Endothelial cell of umbilical vein (primary cell): Measurements from ENCODE around the gene COL23A1. TPM values are rescaled to one million over a fixed set of nuclear protein-coding genes. Genes with fewer than 3 reads are reported as not detected.
"Not testable (repeated sequence)": the region's sequence is repeated elsewhere in the genome, so short reads cannot be mapped to it uniquely, and the experiment has no call there.

Source experiments
- BruUV-seq: library from RNA; stranded (reverse); fragments of 400-500 nt; replicated peaks from 2 replicates; lab custom pipeline; 2021; lab: Mats Ljungman, UMichigan
- CTCF ChIA-PET: fragments of 300-600, 350-600 bp; sonication (Branson Sonifier 250); formaldehyde crosslinking; loops from one replicate; lab custom pipeline; 2021; ENCODE audit warnings: antibody characterized with exemption, inconsistent platforms; lab: Charles Lee
- POLR2A ChIA-PET: fragments of 300-600, 350-600 bp; sonication (Branson Sonifier 250); formaldehyde crosslinking; loops from one replicate; lab custom pipeline; 2021; ENCODE audit warnings: antibody characterized with exemption, inconsistent platforms; lab: Charles Lee
- DNase-seq: peaks from one replicate; pipeline ENCODE4 v3.0.0-alpha.2; 2011; ENCODE audit warnings: low read depth, low spot score
- FAIRE-seq: peaks from 2 replicates; lab custom pipeline; 2011; peaks lifted over from hg19 to GRCh38; lab: Jason Lieb, UNC
- H2AFZ ChIP-seq: 2 replicates; pipeline ENCODE4 v1.6.0; 2012; ENCODE audit warnings: low read depth, low read length, control low read depth, inconsistent platforms
- H3K27ac ChIP-seq: 2 replicates; pipeline ENCODE4 v1.5.1; 2011; ENCODE audit warnings: low read depth, mild to moderate bottlenecking, control low read depth, low read length, moderate library complexity; ENCODE audit not compliant: insufficient read depth
- H3K27me3 ChIP-seq, 2 experiments: 2 replicates each; pipeline versions ENCODE4 v1.6.0 to v1.6.1; 2011; ENCODE audit warnings: low read length in 2 of 2, mixed read lengths in 1 of 2; ENCODE audit not compliant: control insufficient read depth in 2 of 2, insufficient read depth in 2 of 2
- H3K36me3 ChIP-seq, 2 experiments: 2 replicates in 1 of 2; 3 replicates in 1 of 2; pipeline ENCODE4 v1.5.1; 2011; ENCODE audit warnings: low read length in 2 of 2, mild to moderate bottlenecking in 1 of 2, moderate library complexity in 1 of 2; ENCODE audit not compliant: control insufficient read depth in 2 of 2, insufficient read depth in 2 of 2; ENCODE audit errors: extremely low read depth in 1 of 2
- H3K4me1 ChIP-seq: 3 replicates; pipeline ENCODE4 v1.5.1; 2011; ENCODE audit warnings: mild to moderate bottlenecking, low read length; ENCODE audit not compliant: control insufficient read depth, insufficient read depth; ENCODE audit errors: extremely low read depth
- H3K4me2 ChIP-seq: 2 replicates; pipeline ENCODE4 v1.6.1; 2011; ENCODE audit warnings: low read length, control low read depth, mixed read lengths; ENCODE audit not compliant: insufficient read depth
- H3K4me3 ChIP-seq, 3 experiments: fragments of 200-600 bp in 1 of 3; sonication (generic), shearing (Covaris generic) in 1 of 3; replicated peaks in 1 of 3; 2 replicates each; pipeline ENCODE4 v1.5.1; 2011 to 2016; ENCODE audit warnings: control low read depth in 3 of 3, low read length in 3 of 3, mild to moderate bottlenecking in 2 of 3, inconsistent platforms in 1 of 3, low read depth in 1 of 3, moderate library complexity in 1 of 3; ENCODE audit not compliant: insufficient read depth in 1 of 3
- H3K79me2 ChIP-seq: 2 replicates; pipeline ENCODE4 v1.6.0; 2012; ENCODE audit warnings: low read length, inconsistent platforms; ENCODE audit not compliant: control insufficient read depth, insufficient read depth
- H3K9ac ChIP-seq: replicated peaks from 2 replicates; pipeline ENCODE3; 2011; ENCODE audit warnings: low read length, control low read depth; ENCODE audit not compliant: insufficient read depth; ENCODE audit errors: extremely low read depth
- H3K9me1 ChIP-seq: replicated peaks from 3 replicates; pipeline ENCODE4 v1.6.0; 2011; ENCODE audit warnings: mild to moderate bottlenecking, low read length; ENCODE audit not compliant: control insufficient read depth, insufficient read depth; ENCODE audit errors: extremely low read depth
- H3K9me3 ChIP-seq: replicated peaks from 2 replicates; pipeline ENCODE4 v1.5.1; 2012; ENCODE audit warnings: low read length, inconsistent platforms; ENCODE audit not compliant: control insufficient read depth, insufficient read depth
- H4K20me1 ChIP-seq: replicated peaks from 2 replicates; pipeline ENCODE3; 2011; ENCODE audit warnings: mild to moderate bottlenecking, low read length; ENCODE audit not compliant: control insufficient read depth, insufficient read depth; ENCODE audit errors: extremely low read depth
- EZH2 ChIP-seq: IDR thresholded peaks from 2 replicates; pipeline ENCODE4 v1.6.1; 2012; ENCODE audit warnings: borderline replicate concordance, low read depth, mild to moderate bottlenecking, moderate library complexity, low read length, inconsistent platforms; ENCODE audit not compliant: severe bottlenecking
- FOS ChIP-seq: IDR thresholded peaks from 2 replicates; pipeline ENCODE4 v1.6.1; 2011; ENCODE audit warnings: mild to moderate bottlenecking, low read length, moderate library complexity, borderline replicate concordance; ENCODE audit not compliant: insufficient read depth
- JUN ChIP-seq: IDR thresholded peaks from 2 replicates; pipeline ENCODE4 v1.6.1; 2011; ENCODE audit warnings: borderline replicate concordance, low read depth; ENCODE audit not compliant: insufficient read length, insufficient read depth
- MAX ChIP-seq: IDR thresholded peaks from 2 replicates; pipeline ENCODE4 v1.6.1; 2011; ENCODE audit not compliant: insufficient read depth, insufficient read length
- MYC ChIP-seq: IDR thresholded peaks from one replicate; pipeline ENCODE4 v1.6.1; 2011; ENCODE audit warnings: mild to moderate bottlenecking, low read depth, low read length
- POLR2AphosphoS5 ChIP-seq: IDR thresholded peaks from 2 replicates; pipeline ENCODE4 v1.6.1; 2012; ENCODE audit warnings: low read depth, mild to moderate bottlenecking, control low read depth, low read length, moderate library complexity; ENCODE audit not compliant: insufficient read depth
- dilution Hi-C: fragments of 300-500 bp; cut with MboI; formaldehyde crosslinking; loops from one replicate; pipeline ENCODE4 v1.15.0; 2019; ENCODE audit warnings: low sequenced_read_pairs; ENCODE audit not compliant: extremely low pct_ligation_motif_present
- intact Hi-C: fragments of 100-400 bp; cut with micrococcal nuclease; formaldehyde crosslinking; loops from one replicate; pipeline ENCODE4 v1.10.0; 2022
- polyA plus RNA-seq, 4 experiments: library from polyadenylated mRNA; depleted of rRNA in 3 of 4; stranded (reverse) in 3 of 4; unstranded in 1 of 4; fragments of >200 nt; gene quantifications; 2 replicates each; pipeline versions ENCODE4 v1.2.1 to v1.2.3, GENCODE V29; 2011 to 2012; ENCODE audit warnings: missing spikeins in 1 of 4
- total RNA-seq: library from RNA; stranded (reverse); gene quantifications from 2 replicates; pipeline ENCODE4 v1.2.3, GENCODE V29; 2021
- TF ChIP-seq, protein P1 (sequence below), 2 donors: IDR thresholded peaks; 1 replicate in 1 of 2; 2 replicates in 1 of 2; pipeline ENCODE4 v1.5.1; 2011; ENCODE audit warnings: low read length in 2 of 2, mild to moderate bottlenecking in 2 of 2, moderate library complexity in 2 of 2, control low read depth in 1 of 2, inconsistent platforms in 1 of 2, low read depth in 1 of 2; ENCODE audit not compliant: insufficient read depth in 1 of 2; ENCODE audit errors: extremely low read depth in 1 of 2

COL23A1 gene
- total and polyA plus RNA-seq, 2 donors (not counting 3 experiments of a cell fraction or from before 2014, with no cell fraction given), result not detected

DNA sequence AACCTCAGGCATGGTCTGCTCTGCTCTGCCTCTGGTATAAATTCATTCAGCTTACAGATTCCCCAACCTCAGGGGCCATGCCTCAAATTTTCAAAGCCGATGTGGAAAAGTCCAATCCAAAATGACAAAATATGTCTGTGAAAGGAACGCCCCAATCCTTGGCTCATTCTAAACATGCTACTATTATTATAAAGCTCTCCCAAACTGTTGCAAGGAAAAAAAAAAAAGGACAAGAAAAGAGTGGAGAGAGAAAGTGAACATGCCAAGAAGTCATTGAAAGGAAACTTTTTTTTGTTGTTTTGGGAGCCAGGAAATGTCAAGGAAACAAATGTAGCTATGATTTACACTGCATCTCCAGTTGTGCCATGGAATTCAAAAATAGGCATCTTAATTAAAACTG, 3.8 kb downstream of the COL23A1 start:
- Histone ChIP-seq H3K9me1 (no peaks in the 10 kb centered on the region), H3K79me2 (no peaks in the 10 kb centered on the region), H3K4me2 (no peak overlapping the region), H3K4me1 (peaks cover 6% of the 10 kb centered on the region), H3K27me3 (peaks cover 35 to 52% of the 10 kb centered on the region in 2 experiments), H2AFZ (no peak overlapping the region), H3K27ac (no peak overlapping the region), H3K36me3 (no peaks in the 10 kb centered on the region), H3K9me3 (no peaks in the 10 kb centered on the region), H3K4me3 (no peak overlapping the region), H3K9ac (no peak overlapping the region), H4K20me1 (no peaks in the 10 kb centered on the region)
- POLR2A ChIA-PET, result no interaction called here
- dilution Hi-C loops (no loop called here), intact Hi-C loops (no loop called here)
- CTCF ChIA-PET, result interaction anchor here (0.6 to 1.8 kb wide), 3 partner anchors 10 to 351 kb away, joined by 3 to 8 read pairs (median 4); no protein-coding TSS in a partner anchor
- TF ChIP-seq POLR2AphosphoS5 (no peak), FOS (no peak), MYC (no peak), EZH2 (no peak), JUN (no peak), MAX (no peak)
- TF ChIP-seq, protein P1, sequence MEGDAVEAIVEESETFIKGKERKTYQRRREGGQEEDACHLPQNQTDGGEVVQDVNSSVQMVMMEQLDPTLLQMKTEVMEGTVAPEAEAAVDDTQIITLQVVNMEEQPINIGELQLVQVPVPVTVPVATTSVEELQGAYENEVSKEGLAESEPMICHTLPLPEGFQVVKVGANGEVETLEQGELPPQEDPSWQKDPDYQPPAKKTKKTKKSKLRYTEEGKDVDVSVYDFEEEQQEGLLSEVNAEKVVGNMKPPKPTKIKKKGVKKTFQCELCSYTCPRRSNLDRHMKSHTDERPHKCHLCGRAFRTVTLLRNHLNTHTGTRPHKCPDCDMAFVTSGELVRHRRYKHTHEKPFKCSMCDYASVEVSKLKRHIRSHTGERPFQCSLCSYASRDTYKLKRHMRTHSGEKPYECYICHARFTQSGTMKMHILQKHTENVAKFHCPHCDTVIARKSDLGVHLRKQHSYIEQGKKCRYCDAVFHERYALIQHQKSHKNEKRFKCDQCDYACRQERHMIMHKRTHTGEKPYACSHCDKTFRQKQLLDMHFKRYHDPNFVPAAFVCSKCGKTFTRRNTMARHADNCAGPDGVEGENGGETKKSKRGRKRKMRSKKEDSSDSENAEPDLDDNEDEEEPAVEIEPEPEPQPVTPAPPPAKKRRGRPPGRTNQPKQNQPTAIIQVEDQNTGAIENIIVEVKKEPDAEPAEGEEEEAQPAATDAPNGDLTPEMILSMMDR (IDR thresholded peaks at IDR 0.05; ENCODE audit: extremely low read depth in 1 of 2, insufficient read depth in 1 of 2, low read depth in 1 of 2, low read length in 2 of 2), result no peak
- no TSS peak for BruUV-seq
- FAIRE-seq, result no peak
- DNase-seq, result no peak

DNA sequence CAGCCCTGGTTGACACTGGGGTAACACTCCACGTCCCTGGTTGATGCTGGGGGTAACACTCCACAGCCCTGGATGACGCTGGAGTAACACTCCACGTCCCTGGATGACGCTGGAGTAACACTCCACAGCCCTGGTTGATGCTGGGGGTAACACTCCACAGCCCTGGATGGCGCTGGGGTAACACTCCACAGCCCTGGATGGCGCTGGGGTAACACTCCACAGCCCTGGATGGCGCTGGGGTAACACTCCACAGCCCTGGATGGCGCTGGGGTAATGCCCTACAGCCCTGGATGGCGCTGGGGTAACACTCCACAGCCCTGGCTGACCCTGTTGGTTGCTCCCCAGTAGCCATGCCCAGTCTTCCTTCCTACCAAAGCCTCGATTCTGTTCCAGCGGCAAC, 4.8 kb downstream of the COL23A1 start:
- intact Hi-C loops, H3K9me3 ChIP-seq, CTCF ChIA-PET, H3K79me2 ChIP-seq, H3K9me1 ChIP-seq, dilution Hi-C loops, H4K20me1 ChIP-seq, H3K9ac ChIP-seq, H2AFZ ChIP-seq, H3K4me1 ChIP-seq, FAIRE-seq, BruUV-seq, H3K4me3 ChIP-seq, H3K36me3 ChIP-seq, H3K4me2 ChIP-seq, POLR2A ChIA-PET, H3K27ac ChIP-seq: not testable (repeated sequence)
- H3K27me3 ChIP-seq, result peaks cover 27 to 43% of the 10 kb centered on the region in 2 experiments
- peak; percentile 57 for DNase-seq
